ENCODE results near the gene PRKCZ. TPM values are rescaled to one million over a fixed set of nuclear protein-coding genes. Genes with fewer than 3 reads are reported as not detected.

Gene PRKCZ
- total and polyA plus RNA-seq, 9 of the 15 experiments (the other 6 are each of a cell fraction or from before 2014, with no cell fraction given) = 0.07 to 3.1 (median 1.3) TPM

DNA sequence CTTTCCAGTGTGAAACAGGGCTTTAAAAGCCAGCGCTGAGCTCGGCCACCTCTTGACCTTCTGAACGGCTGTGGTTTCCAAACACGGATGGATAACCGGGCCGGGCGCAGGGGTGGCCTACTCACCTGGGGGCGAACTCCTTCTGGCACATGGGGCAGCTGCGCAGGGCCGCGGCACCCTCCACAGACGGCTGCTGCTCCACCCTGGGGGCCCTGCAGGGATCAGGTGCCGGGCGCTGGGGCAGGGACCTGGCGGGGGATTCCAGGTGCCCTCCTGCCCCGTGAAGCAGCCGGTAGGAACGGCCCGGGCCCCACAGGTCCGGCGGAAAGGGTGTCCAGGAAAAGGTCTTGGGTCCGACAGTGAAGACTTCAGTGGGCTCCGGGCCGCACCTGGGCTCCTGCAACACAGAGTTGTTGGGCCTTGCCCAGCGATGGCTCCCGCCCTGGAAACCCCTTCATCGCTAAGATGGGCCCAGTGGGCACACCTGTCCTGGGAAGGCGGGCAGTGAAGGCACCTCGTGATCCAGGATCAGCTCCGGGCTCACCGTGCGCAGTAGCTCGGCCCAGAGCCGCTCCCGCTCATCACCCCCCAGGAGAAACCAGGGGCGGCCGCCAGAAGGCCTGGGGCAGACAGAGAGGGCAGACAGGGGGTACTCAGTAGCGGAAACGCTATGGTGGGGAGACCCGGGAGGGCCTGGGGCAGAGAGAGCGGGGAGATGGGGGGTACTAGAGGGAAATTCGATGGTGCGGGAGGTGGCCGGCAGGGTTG, 143.5 kb downstream of the PRKCZ start (continued):
- TF ChIP-seq, protein P1, sequence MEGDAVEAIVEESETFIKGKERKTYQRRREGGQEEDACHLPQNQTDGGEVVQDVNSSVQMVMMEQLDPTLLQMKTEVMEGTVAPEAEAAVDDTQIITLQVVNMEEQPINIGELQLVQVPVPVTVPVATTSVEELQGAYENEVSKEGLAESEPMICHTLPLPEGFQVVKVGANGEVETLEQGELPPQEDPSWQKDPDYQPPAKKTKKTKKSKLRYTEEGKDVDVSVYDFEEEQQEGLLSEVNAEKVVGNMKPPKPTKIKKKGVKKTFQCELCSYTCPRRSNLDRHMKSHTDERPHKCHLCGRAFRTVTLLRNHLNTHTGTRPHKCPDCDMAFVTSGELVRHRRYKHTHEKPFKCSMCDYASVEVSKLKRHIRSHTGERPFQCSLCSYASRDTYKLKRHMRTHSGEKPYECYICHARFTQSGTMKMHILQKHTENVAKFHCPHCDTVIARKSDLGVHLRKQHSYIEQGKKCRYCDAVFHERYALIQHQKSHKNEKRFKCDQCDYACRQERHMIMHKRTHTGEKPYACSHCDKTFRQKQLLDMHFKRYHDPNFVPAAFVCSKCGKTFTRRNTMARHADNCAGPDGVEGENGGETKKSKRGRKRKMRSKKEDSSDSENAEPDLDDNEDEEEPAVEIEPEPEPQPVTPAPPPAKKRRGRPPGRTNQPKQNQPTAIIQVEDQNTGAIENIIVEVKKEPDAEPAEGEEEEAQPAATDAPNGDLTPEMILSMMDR (IDR thresholded peaks at IDR 0.05 in 2 of 3, conservative IDR thresholded peaks at IDR 0.05 in 1 of 3; ENCODE audit: insufficient read depth in 2 of 3, low read depth in 1 of 3, low read length in 3 of 3) = no peak
- TF ChIP-seq CBFB (CRISPR knock-in tag; IDR thresholded peaks at IDR 0.05) (peak; percentile 78; the same call in 1 of the 2 replicates), HNRNPL (IDR thresholded peaks at IDR 0.05; ENCODE audit: low read depth, low read length) (0 out of 2 replicates have a peak, but pooled peaks have one; percentile 18), RBM15 (IDR thresholded peaks at IDR 0.05; ENCODE audit: insufficient read depth, low read length) (no peak), NR2C1 (IDR thresholded peaks at IDR 0.05) (no peak), NR2C1 (tag; IDR thresholded peaks at IDR 0.05) (no peak), SFPQ (IDR thresholded peaks at IDR 0.05; ENCODE audit: low read depth, low read length) (no peak), NR1H2 (CRISPR knock-in tag; IDR thresholded peaks at IDR 0.05) (peak; percentile 53; the same call in 1 of the 2 replicates), SIRT6 (IDR thresholded peaks at IDR 0.05; ENCODE audit: low read depth, low read length) (no peak), RBBP5 (IDR thresholded peaks at IDR 0.05; ENCODE audit: borderline replicate concordance, insufficient read depth, low read length, poor library complexity, severe bottlenecking) (peak; percentile 23), NRF1 (conservative IDR thresholded peaks at IDR 0.05 in 1 of 2, IDR thresholded peaks at IDR 0.05 in 1 of 2) (peak; percentile 59 to 65), SREBF1 (IDR thresholded peaks at IDR 0.05; ENCODE audit: borderline replicate concordance, low read depth, low read length) (no peak)
- TF ChIP-seq, protein P2, sequence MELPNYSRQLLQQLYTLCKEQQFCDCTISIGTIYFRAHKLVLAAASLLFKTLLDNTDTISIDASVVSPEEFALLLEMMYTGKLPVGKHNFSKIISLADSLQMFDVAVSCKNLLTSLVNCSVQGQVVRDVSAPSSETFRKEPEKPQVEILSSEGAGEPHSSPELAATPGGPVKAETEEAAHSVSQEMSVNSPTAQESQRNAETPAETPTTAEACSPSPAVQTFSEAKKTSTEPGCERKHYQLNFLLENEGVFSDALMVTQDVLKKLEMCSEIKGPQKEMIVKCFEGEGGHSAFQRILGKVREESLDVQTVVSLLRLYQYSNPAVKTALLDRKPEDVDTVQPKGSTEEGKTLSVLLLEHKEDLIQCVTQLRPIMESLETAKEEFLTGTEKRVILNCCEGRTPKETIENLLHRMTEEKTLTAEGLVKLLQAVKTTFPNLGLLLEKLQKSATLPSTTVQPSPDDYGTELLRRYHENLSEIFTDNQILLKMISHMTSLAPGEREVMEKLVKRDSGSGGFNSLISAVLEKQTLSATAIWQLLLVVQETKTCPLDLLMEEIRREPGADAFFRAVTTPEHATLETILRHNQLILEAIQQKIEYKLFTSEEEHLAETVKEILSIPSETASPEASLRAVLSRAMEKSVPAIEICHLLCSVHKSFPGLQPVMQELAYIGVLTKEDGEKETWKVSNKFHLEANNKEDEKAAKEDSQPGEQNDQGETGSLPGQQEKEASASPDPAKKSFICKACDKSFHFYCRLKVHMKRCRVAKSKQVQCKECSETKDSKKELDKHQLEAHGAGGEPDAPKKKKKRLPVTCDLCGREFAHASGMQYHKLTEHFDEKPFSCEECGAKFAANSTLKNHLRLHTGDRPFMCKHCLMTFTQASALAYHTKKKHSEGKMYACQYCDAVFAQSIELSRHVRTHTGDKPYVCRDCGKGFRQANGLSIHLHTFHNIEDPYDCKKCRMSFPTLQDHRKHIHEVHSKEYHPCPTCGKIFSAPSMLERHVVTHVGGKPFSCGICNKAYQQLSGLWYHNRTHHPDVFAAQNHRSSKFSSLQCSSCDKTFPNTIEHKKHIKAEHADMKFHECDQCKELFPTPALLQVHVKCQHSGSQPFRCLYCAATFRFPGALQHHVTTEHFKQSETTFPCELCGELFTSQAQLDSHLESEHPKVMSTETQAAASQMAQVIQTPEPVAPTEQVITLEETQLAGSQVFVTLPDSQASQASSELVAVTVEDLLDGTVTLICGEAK (IDR thresholded peaks at IDR 0.05) = peak; percentile 10; the same call in 1 of the 2 replicates
- TF ChIP-seq, protein P2 (CRISPR knock-in tag; IDR thresholded peaks at IDR 0.05) = no peak
